T1000 (cell line): ENCODE measurements around the gene PLEKHJ1.

Source experiments
- DNase-seq: peaks from one replicate; lab custom pipeline; 2025; ENCODE audit warnings: mixed read lengths; lab: John Stamatoyannopoulos, UW

Gene PLEKHJ1

DNA sequence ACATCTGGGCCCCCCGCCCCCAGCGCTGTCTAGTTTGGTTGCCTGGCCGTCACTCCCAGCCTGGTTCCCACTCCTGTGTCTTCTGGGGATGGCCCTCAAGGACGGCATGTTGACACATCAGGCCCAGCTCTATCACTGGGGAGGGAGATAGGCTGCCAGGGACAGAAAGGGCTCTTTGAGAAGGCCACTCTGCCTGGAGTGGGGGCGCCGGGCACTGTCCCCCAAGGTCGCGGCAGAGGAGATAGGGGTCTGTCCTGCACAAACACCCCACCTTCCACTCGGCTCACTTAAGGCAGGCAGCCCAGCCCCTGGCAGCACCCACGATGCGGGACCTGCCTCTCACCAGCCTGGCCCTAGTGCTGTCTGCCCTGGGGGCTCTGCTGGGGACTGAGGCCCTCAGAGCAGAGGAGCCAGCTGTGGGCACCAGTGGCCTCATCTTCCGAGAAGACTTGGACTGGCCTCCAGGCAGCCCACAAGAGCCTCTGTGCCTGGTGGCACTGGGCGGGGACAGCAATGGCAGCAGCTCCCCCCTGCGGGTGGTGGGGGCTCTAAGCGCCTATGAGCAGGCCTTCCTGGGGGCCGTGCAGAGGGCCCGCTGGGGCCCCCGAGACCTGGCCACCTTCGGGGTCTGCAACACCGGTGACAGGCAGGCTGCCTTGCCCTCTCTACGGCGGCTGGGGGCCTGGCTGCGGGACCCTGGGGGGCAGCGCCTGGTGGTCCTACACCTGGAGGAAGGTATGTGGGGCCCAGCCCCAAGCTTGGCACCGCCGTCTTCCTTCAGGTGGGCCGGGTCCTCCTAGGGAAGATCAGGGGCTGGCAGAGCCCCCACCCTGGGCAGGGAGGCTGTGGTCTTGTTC is 13.1 kb upstream of the PLEKHJ1 start, which contains the start of gene AMH:
TSS of gene AMH (plus strand) at position 314 of the 857 bp plus-strand sequence. CDS start at position 324, 10 bp downstream.
- no peak for DNase-seq

DNA sequence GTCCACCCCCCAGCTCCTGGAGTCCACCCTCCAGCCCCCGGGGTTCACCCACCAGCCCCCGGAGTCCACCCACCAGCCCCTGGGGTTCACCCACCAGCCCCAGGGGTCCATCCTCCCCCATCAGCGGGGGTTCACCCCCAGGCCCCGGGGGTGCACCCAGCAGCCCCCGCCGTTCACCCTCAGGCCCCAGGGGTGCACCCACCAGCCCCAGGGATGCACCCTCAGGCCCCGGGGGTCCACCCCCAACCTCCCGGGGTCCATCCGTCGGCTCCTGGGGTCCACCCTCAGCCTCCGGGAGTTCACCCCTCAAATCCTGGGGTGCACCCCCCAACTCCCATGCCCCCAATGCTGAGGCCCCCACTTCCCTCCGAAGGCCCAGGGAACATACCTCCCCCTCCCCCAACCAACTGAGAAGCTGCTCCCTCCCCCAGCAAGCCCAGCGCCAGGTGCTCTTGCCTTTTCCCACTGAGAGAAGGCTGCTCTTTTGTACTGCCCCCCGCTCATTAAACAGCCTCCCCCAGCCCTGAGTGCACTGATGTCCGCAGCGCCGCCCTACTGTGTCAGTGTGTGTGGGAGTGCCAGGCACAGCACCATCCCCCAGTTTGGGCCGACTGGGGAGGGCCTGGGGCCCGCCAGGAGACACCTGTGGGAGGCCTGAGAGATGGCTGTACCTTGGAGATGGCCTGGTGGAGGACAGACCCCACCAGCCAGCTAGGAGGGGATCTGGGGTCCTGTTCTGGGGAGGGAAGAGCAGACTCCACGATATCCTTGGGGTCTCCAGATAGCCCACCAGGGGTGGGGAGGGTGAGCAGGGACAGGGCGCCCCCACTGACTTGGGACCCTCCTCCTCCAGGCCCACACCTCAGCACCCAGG is 12.2 kb upstream of the PLEKHJ1 start:
- no peak for DNase-seq

DNA sequence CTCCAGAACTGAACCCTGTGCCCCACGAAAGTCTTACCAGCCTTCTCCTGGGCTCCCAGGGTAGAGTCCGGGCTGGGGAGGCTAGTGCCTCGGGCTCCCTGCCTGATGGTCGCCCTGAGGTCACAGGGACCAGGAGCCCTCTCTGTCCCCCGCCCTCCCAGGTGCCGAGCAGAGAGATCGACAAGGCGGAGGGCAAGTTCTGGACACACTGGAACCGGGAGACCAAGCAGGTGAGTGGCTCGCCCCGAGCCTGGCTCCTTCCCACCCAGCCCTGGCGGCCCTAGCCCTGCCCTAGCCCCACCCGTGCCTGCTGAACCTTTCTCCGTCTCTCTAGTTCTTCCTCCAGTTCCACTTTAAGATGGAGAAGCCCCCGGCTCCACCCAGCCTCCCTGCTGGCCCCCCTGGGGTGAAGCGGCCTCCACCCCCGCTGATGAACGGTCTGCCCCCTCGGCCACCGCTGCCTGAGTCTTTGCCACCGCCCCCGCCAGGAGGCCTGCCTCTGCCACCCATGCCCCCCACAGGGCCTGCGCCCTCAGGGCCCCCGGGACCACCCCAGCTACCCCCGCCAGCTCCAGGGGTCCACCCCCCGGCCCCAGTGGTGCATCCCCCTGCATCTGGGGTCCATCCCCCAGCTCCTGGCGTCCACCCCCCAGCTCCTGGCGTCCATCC is 11.4 kb upstream of the PLEKHJ1 start:
- no peak for DNase-seq

DNA sequence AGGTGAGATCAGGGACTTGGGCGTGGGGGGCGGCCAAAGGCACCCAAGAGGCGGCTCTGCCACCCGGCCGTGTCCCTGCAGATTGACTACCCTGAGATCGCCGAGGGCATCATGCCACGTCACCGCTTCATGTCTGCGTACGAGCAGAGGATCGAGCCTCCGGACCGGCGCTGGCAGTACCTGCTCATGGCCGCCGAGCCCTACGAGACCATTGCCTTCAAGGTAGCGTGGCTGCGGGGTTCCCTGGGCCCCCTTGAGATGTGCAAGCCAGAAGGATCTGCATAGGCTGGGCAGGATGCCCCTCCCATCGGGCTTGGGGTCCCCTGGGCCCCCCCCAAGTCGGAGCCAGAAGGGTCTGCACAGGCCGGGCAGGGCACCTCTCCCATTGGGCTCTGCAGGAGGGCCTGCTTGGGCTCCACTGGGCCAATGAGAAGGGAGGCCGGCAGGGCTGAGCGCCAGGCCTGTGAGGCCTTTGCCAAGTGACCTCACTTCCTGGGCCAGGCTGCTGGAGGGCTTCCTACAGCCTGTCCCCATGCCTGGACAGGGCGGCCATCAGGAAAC is 10.8 kb upstream of the PLEKHJ1 start:
- no peak for DNase-seq

DNA sequence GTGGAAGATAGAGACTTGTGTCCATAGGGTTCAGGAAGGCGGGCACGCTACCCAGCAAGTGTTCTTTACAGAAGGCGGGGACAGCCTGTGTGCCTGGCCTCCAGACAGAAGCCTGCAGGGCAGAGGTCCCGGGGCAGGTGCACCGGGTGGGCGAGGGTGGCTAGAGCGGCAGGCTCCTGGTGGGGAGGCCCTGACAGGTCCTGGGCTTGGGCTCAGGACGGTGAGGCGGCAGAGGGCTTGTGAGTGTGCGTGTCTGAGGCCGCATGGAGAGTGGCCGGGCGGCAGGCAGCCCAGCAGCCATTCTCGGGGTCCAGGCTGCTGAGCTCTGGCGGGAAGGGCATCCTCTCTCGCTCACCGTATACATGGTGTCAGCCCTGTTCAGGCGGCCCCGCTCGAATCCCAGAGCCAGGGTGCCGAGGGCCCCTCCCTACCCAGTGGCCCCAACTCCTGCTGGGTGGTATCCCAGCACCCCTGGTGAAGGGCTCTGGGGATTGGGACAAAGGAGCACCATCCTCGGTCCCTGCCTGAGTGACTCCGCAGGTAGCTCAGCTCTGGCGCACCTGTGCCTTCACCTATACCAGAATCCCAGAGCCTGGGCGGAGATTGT is 10.0 kb upstream of the PLEKHJ1 start:
- no peak for DNase-seq

DNA sequence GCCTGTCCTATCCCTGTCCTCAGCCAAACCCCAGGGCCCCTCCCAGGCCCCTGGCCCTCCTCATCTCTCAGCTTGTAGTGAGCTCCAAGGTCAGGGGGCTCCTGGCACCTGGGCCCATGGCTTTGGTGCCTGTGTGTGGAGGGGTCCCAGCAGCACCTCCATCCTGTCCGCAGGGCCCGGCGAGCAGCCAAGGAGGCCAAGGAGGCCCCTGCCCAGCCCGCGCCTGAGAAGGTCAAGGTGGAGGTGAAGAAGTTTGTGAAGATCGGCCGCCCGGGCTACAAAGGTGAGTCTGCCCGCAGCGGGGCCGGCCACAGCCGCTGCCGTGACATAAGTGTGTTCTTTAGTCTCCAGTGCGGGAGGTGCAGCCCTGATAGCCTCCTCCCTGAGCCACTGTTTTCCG is 9.1 kb upstream of the PLEKHJ1 start:
- no peak for DNase-seq

DNA sequence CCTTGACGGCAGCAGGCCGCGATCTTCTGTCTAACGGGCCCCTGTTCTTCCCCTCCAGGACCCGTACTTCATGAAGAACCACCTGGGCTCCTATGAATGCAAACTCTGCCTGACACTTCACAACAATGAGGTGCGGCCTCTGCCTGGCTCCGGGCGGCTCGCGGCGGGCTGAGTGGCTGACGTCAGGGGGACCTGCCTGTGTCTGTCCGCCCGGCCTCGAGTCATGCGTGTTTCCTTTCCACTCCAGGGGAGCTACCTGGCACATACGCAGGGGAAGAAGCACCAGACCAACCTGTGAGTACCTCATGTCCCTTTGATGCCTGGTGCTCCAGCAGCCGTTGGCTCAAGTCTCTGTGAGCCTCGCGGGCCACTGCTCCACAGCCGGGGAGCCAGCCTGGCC is 8.4 kb upstream of the PLEKHJ1 start:
- no peak for DNase-seq

DNA sequence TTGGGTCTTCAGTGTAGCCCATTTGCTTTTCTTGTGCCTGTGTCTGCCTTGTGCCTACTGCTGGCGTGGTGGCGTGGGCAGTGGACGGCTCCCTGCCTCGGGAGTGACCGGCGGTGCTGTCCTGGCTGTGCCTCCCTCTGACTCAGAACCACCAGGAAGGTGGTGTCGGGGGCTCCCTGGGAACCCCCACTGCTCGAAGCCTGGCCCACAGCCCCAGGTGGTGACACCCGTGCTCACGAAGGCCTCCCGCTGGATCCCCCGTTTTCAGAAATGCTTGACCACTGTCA is 7.9 kb upstream of the PLEKHJ1 start:
- no peak for DNase-seq

DNA sequence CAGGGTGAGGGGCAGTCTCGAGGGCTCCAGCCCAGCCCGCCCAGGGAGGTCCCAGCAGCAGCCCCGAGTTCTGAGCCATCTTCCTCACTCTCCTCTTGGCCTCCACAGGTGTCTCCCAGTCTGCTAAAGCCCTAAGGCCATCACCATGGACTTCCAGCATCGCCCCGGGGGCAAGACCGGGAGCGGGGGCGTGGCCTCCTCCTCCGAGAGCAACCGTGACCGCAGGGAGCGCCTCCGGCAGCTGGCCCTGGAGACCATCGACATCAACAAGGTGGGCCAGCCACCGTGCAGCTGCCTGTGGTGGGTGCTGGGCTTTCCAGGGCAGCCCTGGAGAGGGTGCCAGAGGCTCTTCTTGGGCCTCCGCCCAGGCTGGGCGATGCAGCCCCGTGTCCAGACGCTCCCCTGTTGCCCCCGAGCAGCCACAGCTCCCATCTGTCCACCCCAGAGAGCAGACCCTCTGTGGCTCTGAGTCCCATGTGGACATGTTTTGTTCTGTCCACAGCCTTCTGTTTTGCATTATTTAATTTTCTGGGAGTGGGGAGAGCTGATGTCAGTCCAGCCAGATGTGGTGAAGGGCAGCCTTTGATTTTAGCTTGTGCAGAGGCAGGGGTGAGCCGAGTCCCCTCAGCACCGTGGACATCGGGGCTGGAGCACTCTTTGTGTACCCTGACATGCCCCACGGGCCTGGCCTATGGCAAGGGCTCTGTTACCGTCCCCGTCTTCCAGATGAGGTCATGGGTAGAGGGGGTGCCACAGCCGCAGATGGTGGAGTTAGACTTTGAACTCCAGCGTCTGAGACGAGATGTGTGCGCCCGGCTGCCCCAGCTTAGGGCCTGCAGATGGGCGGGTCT is 7.4 kb upstream of the PLEKHJ1 start:
- DNase-seq: no peak

DNA sequence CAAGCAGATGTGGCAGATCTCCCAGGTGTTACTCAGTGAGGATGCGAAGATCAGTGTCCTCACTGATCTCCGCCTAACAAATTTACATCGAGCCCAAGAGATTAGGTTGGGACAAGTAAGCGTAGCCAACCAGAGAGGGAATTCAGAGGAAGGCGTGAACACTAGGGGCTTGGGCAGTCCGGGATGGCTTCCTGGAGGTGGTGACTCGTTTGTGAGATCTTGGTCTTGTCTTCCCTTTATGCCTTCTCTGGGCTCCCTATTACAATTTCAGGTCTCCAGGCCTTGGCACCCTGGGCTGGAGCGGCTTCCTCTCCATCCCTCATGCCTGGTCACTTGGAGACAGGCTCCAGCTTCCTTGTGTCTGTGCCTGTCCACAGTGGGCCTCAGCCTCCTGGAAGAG is 6.7 kb upstream of the PLEKHJ1 start:
- no peak for DNase-seq

DNA sequence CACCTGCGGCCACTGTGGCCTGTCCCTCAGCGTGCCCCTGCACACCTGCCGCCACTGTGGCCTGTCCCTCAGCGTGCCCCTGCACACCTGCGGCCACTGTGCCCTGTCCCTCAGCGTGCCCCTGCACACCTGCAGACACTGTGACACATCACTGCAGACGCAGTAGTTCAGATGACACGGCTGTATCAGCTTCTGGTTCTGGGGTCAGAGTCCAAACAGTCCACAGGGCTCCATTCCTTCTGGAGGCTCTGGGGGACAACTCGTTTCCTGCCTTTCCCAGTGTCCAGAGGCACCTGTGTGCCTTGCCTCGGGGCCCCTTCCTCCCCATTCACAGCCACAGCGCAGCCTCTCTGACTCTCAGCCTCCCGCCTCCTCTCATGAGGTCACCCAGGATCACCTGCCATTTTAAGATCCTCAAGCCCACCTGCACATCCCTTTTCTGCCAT is 6.0 kb upstream of the PLEKHJ1 start:
- no peak for DNase-seq

DNA sequence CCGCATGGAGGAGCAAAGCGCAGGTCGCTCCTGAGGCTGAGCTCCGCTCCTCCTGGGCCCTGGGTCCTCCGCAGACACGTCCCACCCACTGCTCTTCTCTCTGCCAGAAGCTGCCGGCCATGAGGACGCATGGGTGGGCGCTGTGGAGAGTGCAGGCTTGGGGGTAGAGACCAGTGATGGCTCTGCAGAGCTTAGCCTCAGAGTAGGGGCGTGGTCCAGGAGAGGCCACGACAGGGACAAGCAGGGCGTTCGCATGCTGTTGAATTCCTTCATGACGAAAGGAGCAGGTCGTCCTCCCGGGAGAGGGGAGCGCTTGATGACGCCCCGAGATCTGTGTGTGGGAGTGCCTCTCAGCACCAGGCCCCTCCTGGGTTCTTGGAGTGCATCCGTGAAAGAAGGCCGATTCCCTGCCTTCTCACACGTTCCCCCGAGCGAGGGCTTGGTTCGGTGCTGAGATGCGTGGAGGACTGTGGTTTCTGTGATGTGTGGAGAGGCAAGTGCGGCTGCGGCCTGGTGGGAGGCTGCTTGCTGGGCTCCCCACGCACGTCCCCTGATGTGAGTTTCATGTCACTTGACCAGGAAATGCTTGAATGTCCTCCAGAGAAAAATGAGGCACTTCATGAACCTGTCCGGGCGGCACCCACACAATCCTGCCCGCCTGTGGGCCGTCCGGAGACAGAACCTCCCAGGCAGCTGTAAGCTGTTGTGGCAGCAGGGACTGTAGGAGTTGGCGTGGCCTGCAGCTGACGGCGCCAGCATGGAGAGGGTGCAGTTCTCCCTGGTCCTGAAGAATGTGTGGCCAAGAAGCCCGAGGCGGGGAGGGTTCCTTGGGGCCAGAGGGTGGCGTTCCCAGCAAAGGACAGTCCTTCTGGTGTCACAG is 5.0 kb upstream of the PLEKHJ1 start:
- DNase-seq: no peak

DNA sequence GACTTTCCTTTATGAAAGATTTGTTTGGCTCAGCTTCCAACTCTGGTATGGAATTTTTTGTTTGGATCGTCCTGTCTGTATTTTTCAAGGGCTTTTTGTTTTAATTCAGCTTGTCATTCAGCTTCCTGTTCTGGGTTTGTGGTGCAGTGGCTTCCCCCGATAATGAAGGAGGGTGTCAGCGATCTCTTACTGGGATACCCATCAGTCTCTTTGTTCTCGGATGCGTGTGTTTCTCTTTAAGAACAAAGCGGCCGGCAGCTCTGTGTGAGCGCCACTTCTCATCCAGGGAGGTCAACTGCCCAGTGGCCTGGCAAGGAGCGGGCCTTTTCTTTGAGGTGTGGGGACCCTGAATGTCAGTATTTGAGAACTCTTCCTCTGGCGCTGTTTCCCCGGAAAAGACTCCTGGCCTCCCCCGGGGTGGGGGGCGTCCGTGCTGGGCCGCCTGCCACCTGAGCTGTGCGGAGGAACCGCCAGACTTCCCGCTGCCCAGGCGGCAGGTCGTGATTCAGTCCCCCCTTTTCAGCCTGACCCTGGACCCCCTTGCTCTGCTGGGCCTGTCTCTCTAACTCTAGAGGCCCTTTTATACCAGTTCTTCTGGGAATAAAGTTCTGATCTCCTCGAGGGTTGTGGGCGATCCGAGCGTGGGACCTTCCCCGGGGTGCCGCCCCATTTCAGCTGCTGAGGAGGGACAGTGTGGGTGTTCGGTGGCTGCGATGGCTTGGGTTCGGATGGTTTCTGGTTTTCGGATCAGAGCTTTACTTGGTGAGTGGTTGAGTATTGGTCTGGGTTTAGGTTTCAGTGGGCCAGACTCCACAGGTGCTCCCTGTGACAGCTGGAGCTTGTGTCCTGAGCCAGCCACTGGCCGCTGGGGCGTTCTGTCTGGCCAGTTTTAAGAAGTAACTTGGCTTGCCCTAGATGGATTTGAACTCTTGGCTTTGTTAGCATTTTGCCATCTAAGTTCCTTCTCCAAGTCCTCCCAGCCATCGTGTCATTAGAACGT is 3.9 kb upstream of the PLEKHJ1 start:
- DNase-seq: no peak

DNA sequence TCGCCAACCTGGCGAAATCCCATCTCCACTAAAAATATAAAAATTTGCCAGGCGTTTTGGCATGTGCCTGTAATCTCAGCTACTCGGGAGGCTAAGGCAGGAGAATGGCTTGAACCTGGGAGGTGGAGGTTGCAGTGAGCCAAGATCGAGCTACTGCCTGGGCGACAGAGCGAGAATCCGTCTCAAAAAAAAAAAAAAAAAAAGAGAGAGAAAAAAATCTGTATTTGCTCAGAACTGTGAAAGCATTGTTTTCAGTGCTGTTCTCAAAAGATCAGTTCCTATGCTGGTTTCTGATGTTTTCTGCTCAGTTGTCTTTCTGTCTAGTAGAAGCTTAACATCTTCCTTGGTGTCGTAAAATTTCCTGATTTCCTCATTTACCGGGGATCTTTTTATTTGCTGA is 3.0 kb upstream of the PLEKHJ1 start:
- DNase-seq: no peak

DNA sequence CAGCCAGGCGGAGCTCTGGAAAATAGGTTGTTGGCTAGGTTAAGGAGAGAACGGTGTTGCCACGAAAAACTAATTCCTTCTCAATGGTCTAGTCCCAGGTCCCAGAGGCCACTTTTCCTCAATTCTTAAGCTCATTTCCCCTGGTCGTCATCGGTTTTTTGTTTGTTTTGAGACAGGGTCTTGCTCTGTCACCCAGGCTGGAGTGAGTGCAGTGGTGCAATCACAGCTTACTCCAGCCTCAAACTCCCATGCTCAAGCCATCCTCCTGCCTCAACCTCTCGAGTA is 1.7 kb upstream of the PLEKHJ1 start:
- no peak for DNase-seq

DNA sequence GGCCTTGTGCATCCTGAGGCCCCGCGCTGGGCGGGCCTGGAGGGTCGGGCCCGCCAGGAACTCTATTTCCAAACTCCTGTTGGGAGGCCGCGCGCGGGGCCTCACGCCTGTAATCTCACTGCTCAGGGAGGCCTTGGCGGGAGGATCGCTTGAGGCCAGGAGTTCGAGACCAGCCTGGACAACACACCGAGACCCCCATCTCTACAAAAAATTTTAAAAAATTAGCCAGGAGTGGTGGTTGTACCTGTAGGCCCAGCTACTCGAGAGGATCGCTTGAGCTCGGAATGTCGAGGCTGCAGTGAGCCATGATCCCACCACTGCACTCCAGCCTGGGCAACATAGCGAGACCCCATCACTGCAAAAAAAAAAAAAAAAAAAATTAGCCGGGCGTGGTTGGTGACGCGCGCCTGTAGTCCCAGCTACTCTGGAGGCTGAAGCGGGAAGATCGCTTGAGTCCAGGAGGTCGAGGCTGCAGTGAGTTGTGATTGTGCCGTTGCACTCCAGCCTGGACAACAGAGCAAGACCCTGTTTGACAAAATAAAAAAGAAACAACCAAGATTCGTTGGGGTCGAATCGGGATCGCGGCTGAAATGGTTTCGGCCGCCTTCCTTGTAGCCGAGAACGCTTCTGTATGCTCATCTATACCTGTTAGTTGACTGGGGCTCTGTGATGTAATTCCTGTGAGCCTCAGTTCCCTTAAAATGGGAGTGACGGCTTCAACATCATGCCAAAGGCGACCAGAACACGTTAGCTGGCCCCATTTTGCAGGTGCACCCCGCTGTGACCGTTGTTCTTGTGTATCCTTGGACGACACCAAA is 1.1 kb upstream of the PLEKHJ1 start:
- DNase-seq: no peak

DNA sequence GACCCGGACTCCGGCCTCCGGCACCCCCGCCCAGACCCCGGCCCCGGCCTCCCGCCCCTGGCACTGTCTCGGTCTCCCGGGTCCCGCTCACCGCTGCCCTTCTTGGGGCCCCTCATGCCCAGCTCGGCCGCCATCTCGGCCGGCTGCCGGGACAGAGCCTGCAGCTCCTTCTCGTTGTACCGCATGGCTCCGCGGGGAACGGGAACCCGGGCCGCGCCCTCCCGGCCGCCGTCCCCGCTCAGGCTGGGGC is 140 bp downstream of the PLEKHJ1 start:
- no peak for DNase-seq

DNA sequence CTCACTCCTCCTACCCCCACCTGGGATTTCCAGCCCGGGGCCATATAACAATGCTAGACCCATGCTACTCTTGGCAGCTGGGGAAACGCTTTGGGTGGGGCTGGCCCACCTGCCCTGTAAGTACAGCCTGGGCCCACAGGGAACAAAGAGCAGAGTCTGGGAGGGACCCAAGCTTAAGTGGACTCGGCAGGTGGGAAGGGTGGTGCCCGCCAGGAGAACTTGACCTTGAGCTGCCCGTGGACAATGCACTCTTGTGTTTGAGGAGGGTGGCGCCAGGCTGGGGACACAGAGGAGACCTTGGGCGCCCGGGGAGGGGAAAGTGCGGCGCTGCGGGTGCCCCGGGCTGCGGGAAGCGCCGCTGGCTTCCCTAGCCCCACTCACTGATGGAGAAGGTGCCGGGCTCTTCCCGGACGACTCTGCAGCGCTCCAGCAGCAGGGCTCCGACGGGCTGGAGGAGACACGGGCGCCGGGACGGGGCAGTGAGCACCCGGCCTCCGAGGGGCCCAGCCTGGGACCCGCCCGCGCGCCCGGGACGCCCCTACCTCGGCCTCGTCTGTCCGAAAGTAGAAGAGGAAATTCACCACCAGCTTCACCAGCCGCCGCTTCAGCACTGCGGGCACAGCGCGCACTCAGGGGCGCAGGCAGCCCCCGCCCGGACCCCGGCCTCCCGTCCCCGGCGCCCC is 607 bp downstream of the PLEKHJ1 start:
- DNase-seq: no peak
